ENCODE results near the gene C6orf52.

The C6orf52 gene

GRCh38 chr6:10720265-10720959 lies 26.0 kb upstream of the C6orf52 start:
- Histone ChIP-seq H3K4me1 (peaks cover 29 to 50% (median 41%) of the 10 kb centered on the region in 10 experiments), H3K27ac (peak overlapping the region; percentile 67 to 88 (median 80)), H3K9ac (peak overlapping the region; percentile 69 to 83 (median 79))

DNA sequence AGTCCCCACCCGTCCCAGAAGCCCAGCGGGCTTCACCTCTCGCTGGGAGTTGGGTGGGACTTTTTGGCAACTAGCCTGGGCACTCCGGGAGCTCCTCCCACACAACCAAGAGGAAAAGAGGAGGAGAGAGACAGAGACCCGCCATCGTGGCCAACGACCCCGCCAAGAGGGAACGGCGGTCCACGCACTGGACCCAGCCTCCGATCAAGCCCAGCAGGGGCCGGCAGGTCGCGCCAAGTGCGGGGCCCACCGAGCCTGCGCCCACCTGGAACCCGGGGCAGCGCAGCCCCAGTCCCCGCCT lies 25.5 kb upstream of the C6orf52 start:
- Histone ChIP-seq H3K4me3 (peak overlapping the region; percentile 64 to 77 (median 68)), H3K9me3 (replicated peaks in 1 of 11) (peaks cover 22 to 36% (median 31%) of the 10 kb centered on the region in 11 experiments), H3K27ac (peak overlapping the region; percentile 67 to 88 (median 80)), H3K4me2 (peak overlapping the region; percentile 78 to 96 (median 93)), H3K36me3 (peaks cover 0 to 21% (median 4%) of the 10 kb centered on the region in 11 experiments; a peak in 12 of 22 replicates), H4K20me1 (no peaks in the 10 kb centered on the region), H3K27me3 (no peaks in the 10 kb centered on the region), H3K9ac (peak overlapping the region; percentile 69 to 83 (median 79)), H3K4me1 (peaks cover 29 to 45% (median 39%) of the 10 kb centered on the region in 10 experiments)
- TF ChIP-seq Cebpa-rat (IDR thresholded peaks at IDR 0.05) = no peak

More at GRCh38 chr6:10720265-10720959, 26.0 kb upstream of the C6orf52 start:
- Histone ChIP-seq H3K27me3 (no peaks in the 10 kb centered on the region), H3K4me2 (peak overlapping the region; percentile 78 to 96 (median 93)), H4K20me1 (no peaks in the 10 kb centered on the region), H3K9me3 (replicated peaks in 1 of 11) (peaks cover 22 to 36% (median 31%) of the 10 kb centered on the region in 11 experiments), H3K36me3 (peaks cover 0 to 22% (median 7%) of the 10 kb centered on the region in 11 experiments; a peak in 13 of 22 replicates), H3K4me3 (peak overlapping the region; percentile 64 to 77 (median 68))
- no peak for TF ChIP-seq Cebpa-rat (IDR thresholded peaks at IDR 0.05)

DNA sequence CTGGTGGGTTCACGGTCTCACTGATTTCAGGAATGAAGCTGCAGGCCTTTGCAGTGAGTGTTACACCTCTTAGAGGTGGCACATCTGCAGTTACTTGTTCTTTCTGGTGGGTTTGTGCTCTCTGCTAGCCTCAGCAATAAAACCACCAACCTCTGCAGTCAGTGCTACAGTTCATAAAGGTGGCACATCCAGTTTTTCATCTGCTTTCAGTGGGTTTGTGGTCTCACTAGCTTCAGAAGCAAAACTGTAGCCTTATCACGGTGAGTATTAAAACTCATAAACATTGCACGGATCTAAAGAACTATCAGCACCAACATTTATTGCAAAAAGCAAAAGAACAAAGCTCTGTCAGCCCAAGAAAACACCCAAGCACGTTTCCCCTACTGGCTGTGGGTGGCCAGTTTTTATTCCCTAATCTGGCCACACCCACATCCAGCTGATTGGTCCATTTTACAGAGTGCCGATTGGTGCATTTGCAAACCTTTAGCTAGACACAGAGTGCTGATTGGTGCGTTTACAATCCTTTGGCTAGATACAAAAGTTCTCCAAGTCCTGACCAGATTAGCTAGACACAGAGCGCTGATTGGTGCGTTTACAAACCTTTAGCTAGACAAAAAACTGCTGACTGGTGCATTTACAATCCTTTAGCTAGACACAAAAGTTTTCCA lies 25.0 kb upstream of the C6orf52 start:
- H3K9me3 ChIP-seq (replicated peaks in 1 of 11) = peaks cover 22 to 36% (median 31%) of the 10 kb centered on the region in 11 experiments
- H3K36me3 ChIP-seq = peaks cover 0 to 21% (median under 1%) of the 10 kb centered on the region in 11 experiments; a peak in 8 of 22 replicates
- H3K4me3 ChIP-seq = peak overlapping the region; percentile 64 to 77 (median 68)
- peak overlapping the region in 10 of 11 experiments; percentile 69 to 88 (median 80); a peak in 16 of 22 replicates for H3K27ac ChIP-seq
- no peak for TF ChIP-seq Cebpa-rat (IDR thresholded peaks at IDR 0.05)
- H3K4me1 ChIP-seq = peaks cover 26 to 41% (median 36%) of the 10 kb centered on the region in 10 experiments
- no peaks in the 10 kb centered on the region for H4K20me1 ChIP-seq
- H3K4me2 ChIP-seq = peak overlapping the region; percentile 78 to 96 (median 93)
- H3K27me3 ChIP-seq = no peaks in the 10 kb centered on the region
- H3K9ac ChIP-seq = peak overlapping the region; percentile 69 to 83 (median 79); a peak in 16 of 22 replicates

DNA sequence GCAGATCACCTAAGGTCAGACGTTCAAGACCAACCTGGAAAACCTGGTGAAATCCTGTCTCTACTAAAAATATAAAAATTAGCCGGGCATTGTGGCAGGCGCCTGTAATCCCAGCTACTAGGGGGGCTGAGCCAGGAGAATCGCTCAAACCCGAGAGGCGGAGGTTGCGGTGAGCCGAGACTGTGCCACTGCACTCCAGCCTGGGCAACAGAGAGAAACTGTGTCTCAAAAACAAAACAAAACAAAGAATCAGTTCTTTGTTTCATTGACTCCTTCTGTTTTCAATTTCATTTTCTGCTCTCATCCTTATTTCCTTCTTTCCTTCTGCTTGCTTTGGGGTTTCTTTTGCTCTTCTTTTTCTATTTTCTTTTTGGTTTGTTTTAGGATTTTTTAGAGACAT lies 19.5 kb upstream of the C6orf52 start:
- Histone ChIP-seq H3K27me3 (no peaks in the 10 kb centered on the region), H3K27ac (no peak overlapping the region), H4K20me1 (no peaks in the 10 kb centered on the region), H3K9ac (peak overlapping the region in 1 of 11 experiments; percentile 20; a peak in 1 of 22 replicates), H3K36me3 (peaks cover 12 to 34% (median 22%) of the 10 kb centered on the region in 11 experiments), H3K4me3 (no peak overlapping the region), H3K4me2 (no peak overlapping the region), H3K9me3 (replicated peaks in 1 of 11) (peaks cover 10 to 16% (median 15%) of the 10 kb centered on the region in 11 experiments), H3K4me1 (no peaks in the 10 kb centered on the region)
- no peak for TF ChIP-seq Cebpa-rat (IDR thresholded peaks at IDR 0.05)

- Histone ChIP-seq H4K20me1 (peaks cover 0 to 55% (median 25%) of the 10 kb centered on the region in 11 experiments; a peak in 12 of 22 replicates), H3K27me3 (no peaks in the 10 kb centered on the region), H3K27ac (no peak overlapping the region), H3K36me3 (peaks cover 46 to 59% (median 52%) of the 10 kb centered on the region in 11 experiments), H3K4me1 (peaks cover 22 to 32% (median 26%) of the 10 kb centered on the region in 10 experiments), H3K4me2 (peak overlapping the region; percentile 76 to 96 (median 90)), H3K4me3 (peak overlapping the region in 6 of 10 experiments; percentile 78 to 89 (median 85); a peak in 9 of 20 replicates), H3K9me3 (replicated peaks in 1 of 11) (peaks cover 0 to 12% (median 6%) of the 10 kb centered on the region in 11 experiments; a peak in 9 of 22 replicates), H3K9ac (peak overlapping the region in 4 of 11 experiments; percentile 85 to 96 (median 94); a peak in 3 of 22 replicates)
- no peak for TF ChIP-seq Cebpa-rat (IDR thresholded peaks at IDR 0.05)
Measured at GRCh38 chr6:10696655-10697054, 2.2 kb upstream of the C6orf52 start.

DNA sequence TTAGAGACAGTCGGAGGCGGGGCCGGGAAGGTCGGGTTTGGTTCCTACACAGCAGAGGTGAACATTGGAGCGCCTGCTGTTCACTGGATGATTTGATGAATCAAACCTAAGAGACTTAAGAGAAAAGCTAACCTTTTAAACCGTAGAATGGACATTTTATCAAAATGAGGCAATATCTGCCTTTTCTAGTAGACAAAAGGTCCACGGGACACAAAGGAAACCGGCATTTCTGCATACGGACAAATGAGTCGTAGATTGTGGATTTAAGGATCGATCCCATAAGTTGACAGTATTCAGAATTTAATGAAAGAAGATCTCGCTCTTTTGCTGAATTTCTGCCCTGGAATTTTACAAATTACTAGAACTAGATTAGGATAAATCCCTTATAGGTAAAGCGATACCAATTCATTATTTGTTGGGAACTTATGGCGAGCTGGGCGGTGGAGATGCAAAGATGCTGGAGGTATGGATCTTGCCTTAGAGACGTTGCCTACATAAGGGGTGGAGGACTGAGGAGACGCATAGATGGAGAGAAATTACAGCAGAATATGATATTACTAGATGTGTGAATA lies 756 bp upstream of the C6orf52 start:
- Histone ChIP-seq H3K9me3 (replicated peaks in 1 of 11) (peaks cover 0 to 12% (median 6%) of the 10 kb centered on the region in 11 experiments; a peak in 9 of 22 replicates), H3K27me3 (no peaks in the 10 kb centered on the region), H3K4me1 (peaks cover 24 to 42% (median 28%) of the 10 kb centered on the region in 10 experiments), H4K20me1 (peaks cover 0 to 40% (median 14%) of the 10 kb centered on the region in 11 experiments; a peak in 11 of 22 replicates), H3K36me3 (peaks cover 31 to 44% (median 38%) of the 10 kb centered on the region in 11 experiments), H3K4me2 (peak overlapping the region; percentile 76 to 96 (median 90)), H3K4me3 (peak overlapping the region; percentile 78 to 90 (median 84)), H3K27ac (peak overlapping the region; percentile 88 to 97 (median 93)), H3K9ac (peak overlapping the region; percentile 85 to 96 (median 94))
- TF ChIP-seq Cebpa-rat (IDR thresholded peaks at IDR 0.05) = no peak

GRCh38 chr6:10692965-10693538 lies 1.4 kb downstream of the C6orf52 start:
- Histone ChIP-seq H3K27me3 (no peaks in the 10 kb centered on the region), H3K9ac (peak overlapping the region; percentile 85 to 96 (median 94); a peak in 18 of 22 replicates), H3K4me2 (peak overlapping the region; percentile 80 to 97 (median 91)), H3K4me1 (peaks cover 24 to 42% (median 28%) of the 10 kb centered on the region in 10 experiments), H3K9me3 (replicated peaks in 1 of 11) (peaks cover 0 to 12% (median 6%) of the 10 kb centered on the region in 11 experiments; a peak in 9 of 22 replicates), H3K4me3 (peak overlapping the region; percentile 78 to 90 (median 84)), H3K27ac (peak overlapping the region in 8 of 11 experiments; percentile 88 to 97 (median 93); a peak in 11 of 22 replicates), H3K36me3 (peaks cover 10 to 23% (median 16%) of the 10 kb centered on the region in 11 experiments), H4K20me1 (peaks cover 0 to 22% (median 5%) of the 10 kb centered on the region in 11 experiments; a peak in 6 of 22 replicates)
- TF ChIP-seq Cebpa-rat (IDR thresholded peaks at IDR 0.05) = no peak
